MM.1S (cell line): ENCODE measurements around the gene TMEM150B.

Source experiments
- DNase-seq: peaks from one replicate; pipeline ENCODE4 v3.0.0-alpha.2; 2015
- H2AFZ ChIP-seq: fragments of 300-600 bp; sonication (generic); 2 replicates; pipeline ENCODE4 v1.6.0; 2016; ENCODE audit warnings: antibody characterized with exemption, low read length
- H3F3A ChIP-seq: fragments of 300-600 bp; sonication (generic); 2 replicates; pipeline ENCODE4 v1.6.1; 2016; ENCODE audit warnings: mild to moderate bottlenecking, antibody characterized with exemption, low read length, moderate library complexity, mixed read lengths; ENCODE audit not compliant: insufficient read depth
- H3K27ac ChIP-seq: fragments of 300-600 bp; sonication (generic); 2 replicates; pipeline ENCODE4 v1.5.1; 2016; ENCODE audit warnings: mild to moderate bottlenecking, low read length
- H3K27me3 ChIP-seq: fragments of 300-600 bp; sonication (generic); replicated peaks from 2 replicates; pipeline ENCODE4 v1.6.0; 2016; ENCODE audit warnings: low read length; ENCODE audit not compliant: insufficient read depth
- H3K36me3 ChIP-seq: fragments of 300-600 bp; sonication (generic); replicated peaks from 2 replicates; pipeline ENCODE4 v1.6.1; 2016; ENCODE audit warnings: mild to moderate bottlenecking, low read length, mixed read lengths; ENCODE audit not compliant: insufficient read depth
- H3K4me1 ChIP-seq: fragments of 300-600 bp; sonication (generic); 2 replicates; pipeline ENCODE4 v1.6.1; 2016; ENCODE audit warnings: low read length, mixed read lengths
- H3K4me2 ChIP-seq: fragments of 300-600 bp; sonication (generic); 2 replicates; pipeline ENCODE4 v1.6.0; 2016; ENCODE audit warnings: low read depth, low read length
- H3K4me3 ChIP-seq: fragments of 300-600 bp; sonication (generic); 2 replicates; pipeline ENCODE4 v1.5.1; 2016; ENCODE audit warnings: low read length, mixed read lengths
- H3K79me2 ChIP-seq: fragments of 300-600 bp; sonication (generic); 2 replicates; pipeline ENCODE4 v1.6.1; 2016; ENCODE audit warnings: mixed run types, low read length, mixed read lengths
- H3K9ac ChIP-seq: fragments of 300-600 bp; sonication (generic); 2 replicates; pipeline ENCODE4 v1.6.1; 2016; ENCODE audit warnings: low read length, mixed read lengths
- H3K9me2 ChIP-seq: fragments of 300-600 bp; sonication (generic); replicated peaks from 2 replicates; pipeline ENCODE4 v1.6.1; 2016; ENCODE audit warnings: mild to moderate bottlenecking, low read length, mixed read lengths; ENCODE audit not compliant: insufficient read depth
- H3K9me3 ChIP-seq: fragments of 300-600 bp; sonication (generic); replicated peaks from 2 replicates; pipeline ENCODE4 v1.6.1; 2016; ENCODE audit warnings: mild to moderate bottlenecking, low read length, mixed read lengths; ENCODE audit not compliant: insufficient read depth
- H4K20me1 ChIP-seq: fragments of 300-600 bp; sonication (generic); 2 replicates; pipeline ENCODE4 v1.6.1; 2016; ENCODE audit warnings: mild to moderate bottlenecking, low read length, moderate library complexity, mixed read lengths; ENCODE audit not compliant: insufficient read depth
- EZH2 ChIP-seq: fragments of 300-600 bp; sonication (generic); optimal IDR thresholded peaks from 2 replicates; pipeline ENCODE3; 2017; ENCODE audit warnings: low read depth, mild to moderate bottlenecking, antibody characterized with exemption, low read length, mixed read lengths
- EZH2phosphoT487 ChIP-seq: fragments of 300-600 bp; sonication (generic); IDR thresholded peaks from 2 replicates; pipeline ENCODE4 v1.6.1; 2018; ENCODE audit warnings: antibody characterized with exemption, low read length
- TF ChIP-seq, protein P1 (sequence below): fragments of 300-600 bp; sonication (generic); IDR thresholded peaks from 2 replicates; pipeline ENCODE4 v1.5.1; 2016; ENCODE audit warnings: antibody characterized with exemption, low read length, mixed read lengths

Gene TMEM150B

DNA sequence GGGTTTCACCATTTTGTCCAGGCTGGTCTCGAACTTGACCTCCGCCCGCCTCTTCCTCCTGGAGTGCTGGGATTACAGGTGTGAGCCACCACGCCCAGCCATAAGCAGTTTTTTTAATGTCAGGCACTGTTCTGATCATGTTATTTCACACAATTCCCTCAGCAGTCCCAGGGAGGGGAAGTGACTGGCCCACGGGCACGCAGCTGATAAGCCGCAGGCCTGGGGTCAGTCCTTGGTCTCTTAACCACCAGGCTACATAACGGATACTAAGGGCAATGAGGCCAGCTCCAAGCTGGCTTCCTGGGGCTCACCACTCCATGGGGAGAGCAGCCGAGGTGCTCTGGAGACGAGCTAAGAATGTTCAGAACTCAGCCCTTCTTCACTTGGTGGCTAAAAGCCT is 27.9 kb downstream of the TMEM150B start:
- no peak overlapping the region for H3K27ac ChIP-seq

DNA sequence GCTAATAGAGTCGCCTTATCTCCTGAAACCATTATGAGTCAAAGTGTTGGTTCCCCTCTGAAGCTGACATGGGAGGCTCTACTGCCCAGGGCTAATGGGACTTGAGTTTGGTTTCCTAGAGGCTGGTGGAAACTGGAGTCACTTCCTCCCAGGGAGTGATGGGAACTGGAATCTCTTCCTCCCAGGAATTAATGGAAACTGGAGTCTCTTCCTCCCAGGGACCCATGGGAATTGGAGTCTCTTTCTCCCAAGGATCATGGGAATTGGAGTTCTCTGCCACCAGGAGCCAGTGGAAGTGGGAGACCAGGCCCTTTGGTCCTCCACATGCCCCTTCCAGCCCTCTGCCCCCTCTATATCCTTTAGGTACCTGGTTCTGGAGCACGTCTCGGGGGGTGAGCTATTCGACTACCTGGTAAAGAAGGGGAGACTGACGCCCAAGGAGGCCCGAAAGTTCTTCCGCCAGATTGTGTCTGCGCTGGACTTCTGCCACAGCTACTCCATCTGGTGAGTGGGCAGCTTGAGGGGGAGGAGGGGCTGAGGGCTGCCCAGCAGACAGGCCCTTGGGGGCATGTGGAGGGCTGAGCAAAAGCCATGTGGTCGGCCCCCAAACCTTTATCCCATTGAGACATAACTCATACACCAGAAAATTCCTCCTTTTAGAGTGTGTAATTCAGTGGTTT is 35.9 kb downstream of the TMEM150B start:
- Histone ChIP-seq H3K27me3 (no peaks in the 10 kb centered on the region), H2AFZ (no peak overlapping the region), H3K4me3 (no peak overlapping the region), H3K4me1 (peaks cover 4% of the 10 kb centered on the region; the same call in 1 of the 2 replicates), H4K20me1 (no peaks in the 10 kb centered on the region), H3F3A (0 out of 2 replicates have a peak, but pooled peaks cover 3% of the 10 kb centered on the region), H3K36me3 (no peaks in the 10 kb centered on the region), H3K9ac (no peak overlapping the region), H3K9me3 (no peaks in the 10 kb centered on the region), H3K79me2 (no peaks in the 10 kb centered on the region), H3K4me2 (no peak overlapping the region), H3K9me2 (no peaks in the 10 kb centered on the region), H3K27ac (no peak overlapping the region)
- no peak for DNase-seq
- no peak for TF ChIP-seq EZH2
- TF ChIP-seq EZH2phosphoT487 = no peak
- TF ChIP-seq, protein P1, sequence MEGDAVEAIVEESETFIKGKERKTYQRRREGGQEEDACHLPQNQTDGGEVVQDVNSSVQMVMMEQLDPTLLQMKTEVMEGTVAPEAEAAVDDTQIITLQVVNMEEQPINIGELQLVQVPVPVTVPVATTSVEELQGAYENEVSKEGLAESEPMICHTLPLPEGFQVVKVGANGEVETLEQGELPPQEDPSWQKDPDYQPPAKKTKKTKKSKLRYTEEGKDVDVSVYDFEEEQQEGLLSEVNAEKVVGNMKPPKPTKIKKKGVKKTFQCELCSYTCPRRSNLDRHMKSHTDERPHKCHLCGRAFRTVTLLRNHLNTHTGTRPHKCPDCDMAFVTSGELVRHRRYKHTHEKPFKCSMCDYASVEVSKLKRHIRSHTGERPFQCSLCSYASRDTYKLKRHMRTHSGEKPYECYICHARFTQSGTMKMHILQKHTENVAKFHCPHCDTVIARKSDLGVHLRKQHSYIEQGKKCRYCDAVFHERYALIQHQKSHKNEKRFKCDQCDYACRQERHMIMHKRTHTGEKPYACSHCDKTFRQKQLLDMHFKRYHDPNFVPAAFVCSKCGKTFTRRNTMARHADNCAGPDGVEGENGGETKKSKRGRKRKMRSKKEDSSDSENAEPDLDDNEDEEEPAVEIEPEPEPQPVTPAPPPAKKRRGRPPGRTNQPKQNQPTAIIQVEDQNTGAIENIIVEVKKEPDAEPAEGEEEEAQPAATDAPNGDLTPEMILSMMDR = no peak

More for the DNA sequence above, 27.9 kb downstream of the TMEM150B start:
- H3K4me3 ChIP-seq = no peak overlapping the region
- no peaks in the 10 kb centered on the region for H3K9me3 ChIP-seq
- H3K27me3 ChIP-seq = no peaks in the 10 kb centered on the region
- H3K4me1 ChIP-seq = no peaks in the 10 kb centered on the region
- TF ChIP-seq EZH2phosphoT487 (no peak), EZH2 (no peak)
- TF ChIP-seq, protein P1 = no peak
- no peak overlapping the region for H2AFZ ChIP-seq
- H3K79me2 ChIP-seq = no peaks in the 10 kb centered on the region
- 0 out of 2 replicates have a peak, but pooled peaks cover under 1% of the 10 kb centered on the region for H3F3A ChIP-seq
- H3K4me2 ChIP-seq = no peak overlapping the region
- DNase-seq = no peak
- H3K9ac ChIP-seq = no peak overlapping the region
- no peaks in the 10 kb centered on the region for H4K20me1 ChIP-seq
- no peaks in the 10 kb centered on the region for H3K9me2 ChIP-seq
- no peaks in the 10 kb centered on the region for H3K36me3 ChIP-seq

DNA sequence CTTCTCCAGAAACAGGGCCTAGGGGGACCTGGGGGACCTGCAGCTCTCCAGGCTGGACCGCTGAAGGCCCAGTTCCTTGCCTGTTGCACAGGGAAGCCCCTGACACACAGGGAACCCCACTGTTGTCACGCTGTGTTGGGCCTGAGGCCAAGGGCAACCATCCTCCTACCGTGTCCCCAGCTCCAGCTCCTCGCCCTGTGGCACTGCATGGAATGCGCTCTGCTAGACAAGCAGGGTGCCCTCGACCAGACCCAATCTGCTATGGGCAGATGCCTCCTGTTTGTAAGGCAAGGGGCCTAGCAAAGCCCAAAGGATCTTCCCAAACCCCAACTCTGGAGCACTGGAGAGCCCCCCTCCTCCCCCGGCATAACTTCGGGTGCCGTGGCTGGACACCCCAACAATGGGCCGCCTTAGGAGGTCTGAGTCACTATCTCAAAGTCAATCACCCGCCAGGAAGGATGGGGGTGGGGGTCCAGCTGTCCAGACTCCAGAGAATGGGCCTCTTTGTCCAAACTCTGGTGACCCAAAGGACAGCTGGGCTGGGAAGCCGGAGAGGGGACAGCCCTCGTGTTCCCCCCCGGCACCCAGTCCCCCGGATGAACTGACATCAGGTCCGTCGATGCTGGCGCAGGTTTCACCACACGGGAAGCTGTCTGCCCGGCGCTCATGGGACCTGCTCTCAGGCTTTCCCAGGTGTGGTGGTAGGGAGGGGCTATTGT is 37.6 kb downstream of the TMEM150B start:
- Histone ChIP-seq H3K79me2 (no peaks in the 10 kb centered on the region), H3K4me3 (no peak overlapping the region), H3K36me3 (no peaks in the 10 kb centered on the region), H2AFZ (no peak overlapping the region), H3K9me2 (no peaks in the 10 kb centered on the region), H3K27ac (no peak overlapping the region), H3K4me1 (peaks cover 10% of the 10 kb centered on the region; the same call in 1 of the 2 replicates), H3F3A (0 out of 2 replicates have a peak, but pooled peaks cover 3% of the 10 kb centered on the region), H4K20me1 (no peaks in the 10 kb centered on the region), H3K4me2 (no peak overlapping the region), H3K9me3 (no peaks in the 10 kb centered on the region), H3K27me3 (no peaks in the 10 kb centered on the region), H3K9ac (no peak overlapping the region)
- no peak for TF ChIP-seq EZH2
- TF ChIP-seq, protein P1 = no peak
- no peak for TF ChIP-seq EZH2phosphoT487
- no peak for DNase-seq
